WERI-Rb-1 (cell line): ENCODE data around the gene FXR2.

Experiments used
- DNase-seq: peaks from one replicate; pipeline ENCODE4 v3.0.0-alpha.2; 2020
- H3K27ac ChIP-seq: fragments of 250-450 bp; sonication (Bioruptor Pico); 2 replicates; pipeline ENCODE4 v1.5.1; 2020; ENCODE audit warnings: mild to moderate bottlenecking, moderate library complexity
- H3K27me3 ChIP-seq: fragments of 250-450 bp; sonication (Bioruptor Pico); 2 replicates; pipeline ENCODE4 v1.5.1; 2021; ENCODE audit warnings: mild to moderate bottlenecking, low read depth, moderate library complexity; ENCODE audit not compliant: insufficient read depth, severe bottlenecking
- H3K36me3 ChIP-seq: fragments of 250-450 bp; sonication (Bioruptor Pico); 2 replicates; pipeline ENCODE4 v1.5.1; 2020; ENCODE audit warnings: mild to moderate bottlenecking, moderate library complexity
- H3K4me3 ChIP-seq: 2 replicates; pipeline ENCODE4 v1.5.1; 2011; ENCODE audit warnings: low read depth, mild to moderate bottlenecking, control low read depth, low read length
- H3K9me3 ChIP-seq: fragments of 250-450 bp; sonication (Bioruptor Pico); 2 replicates; pipeline ENCODE4 v1.5.1; 2021; ENCODE audit warnings: mild to moderate bottlenecking, moderate library complexity; ENCODE audit not compliant: severe bottlenecking
- TF ChIP-seq, protein P1 (sequence below): IDR thresholded peaks from 2 replicates; pipeline ENCODE4 v1.5.1; 2011; ENCODE audit warnings: low read depth, mild to moderate bottlenecking, control low read depth, inconsistent platforms, low read length

FXR2 gene

GRCh38 chr17:7632492-7632894, 17.8 kb upstream of the FXR2 start:
- H3K27me3 ChIP-seq, result no peaks in the 10 kb centered on the region
- DNase-seq, result peak; percentile 57
- H3K27ac ChIP-seq, result no peak overlapping the region
- no peaks in the 10 kb centered on the region for H3K9me3 ChIP-seq
- H3K4me3 ChIP-seq, result no peak overlapping the region
- TF ChIP-seq, protein P1, sequence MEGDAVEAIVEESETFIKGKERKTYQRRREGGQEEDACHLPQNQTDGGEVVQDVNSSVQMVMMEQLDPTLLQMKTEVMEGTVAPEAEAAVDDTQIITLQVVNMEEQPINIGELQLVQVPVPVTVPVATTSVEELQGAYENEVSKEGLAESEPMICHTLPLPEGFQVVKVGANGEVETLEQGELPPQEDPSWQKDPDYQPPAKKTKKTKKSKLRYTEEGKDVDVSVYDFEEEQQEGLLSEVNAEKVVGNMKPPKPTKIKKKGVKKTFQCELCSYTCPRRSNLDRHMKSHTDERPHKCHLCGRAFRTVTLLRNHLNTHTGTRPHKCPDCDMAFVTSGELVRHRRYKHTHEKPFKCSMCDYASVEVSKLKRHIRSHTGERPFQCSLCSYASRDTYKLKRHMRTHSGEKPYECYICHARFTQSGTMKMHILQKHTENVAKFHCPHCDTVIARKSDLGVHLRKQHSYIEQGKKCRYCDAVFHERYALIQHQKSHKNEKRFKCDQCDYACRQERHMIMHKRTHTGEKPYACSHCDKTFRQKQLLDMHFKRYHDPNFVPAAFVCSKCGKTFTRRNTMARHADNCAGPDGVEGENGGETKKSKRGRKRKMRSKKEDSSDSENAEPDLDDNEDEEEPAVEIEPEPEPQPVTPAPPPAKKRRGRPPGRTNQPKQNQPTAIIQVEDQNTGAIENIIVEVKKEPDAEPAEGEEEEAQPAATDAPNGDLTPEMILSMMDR, result peak; percentile 73
- H3K36me3 ChIP-seq, result no peaks in the 10 kb centered on the region

- no peak for DNase-seq
- TF ChIP-seq, protein P1, result no peak
Measured at GRCh38 chr17:7631398-7632380, 17.0 kb upstream of the FXR2 start.

GRCh38 chr17:7629939-7630571, 15.4 kb upstream of the FXR2 start, which contains the start of gene SHBG:
Gene SHBG (plus strand): TSS chr17:7630135. CDS start chr17:7630173, 38 bp downstream.
- no peaks in the 10 kb centered on the region for H3K27me3 ChIP-seq
- H3K36me3 ChIP-seq, result peaks cover 12% of the 10 kb centered on the region
- H3K4me3 ChIP-seq, result no peak within 1 kb of the TSS
- TF ChIP-seq, protein P1, result no peak
- H3K9me3 ChIP-seq, result no peaks in the 10 kb centered on the region
- DNase-seq, result no peak
- no peak within 1 kb of the TSS for H3K27ac ChIP-seq

More at GRCh38 chr17:7631398-7632380, 17.0 kb upstream of the FXR2 start:
- no peaks in the 10 kb centered on the region; the same call in 1 of the 2 replicates for H3K36me3 ChIP-seq
- no peaks in the 10 kb centered on the region for H3K27me3 ChIP-seq
- no peak overlapping the region for H3K4me3 ChIP-seq
- no peak overlapping the region for H3K27ac ChIP-seq
- H3K9me3 ChIP-seq, result no peaks in the 10 kb centered on the region

GRCh38 chr17:7627250-7628121, 12.8 kb upstream of the FXR2 start, which contains the start of gene SAT2:
Gene SAT2 (minus strand): TSS chr17:7627821. CDS start chr17:7627635, 186 bp downstream.
- Histone ChIP-seq H3K36me3 (peaks cover 12% of the 10 kb centered on the region), H3K9me3 (no peaks in the 10 kb centered on the region), H3K4me3 (peak within 1 kb of the TSS; percentile 80), H3K27ac (peak within 1 kb of the TSS; percentile 92), H3K27me3 (no peaks in the 10 kb centered on the region)
- DNase-seq, result peak; percentile 97
- TF ChIP-seq, protein P1, result no peak

GRCh38 chr17:7626956-7627249, 12.2 kb upstream of the FXR2 start:
- Histone ChIP-seq H3K9me3 (no peaks in the 10 kb centered on the region), H3K4me3 (peak overlapping the region; percentile 80), H3K27me3 (no peaks in the 10 kb centered on the region), H3K36me3 (peaks cover 12% of the 10 kb centered on the region), H3K27ac (peak overlapping the region; percentile 92)
- peak; percentile 61 for DNase-seq
- TF ChIP-seq, protein P1, result no peak
